IPS-15b (cell line): ENCODE data around the gene TARBP1.
"Not testable (repeated sequence)": the region's sequence is repeated elsewhere in the genome, so short reads cannot be mapped to it uniquely, and the experiment has no call there.

Experiments
- H3K27me3 ChIP-seq: one replicate; pipeline ENCODE4 v1.6.1; 2013; ENCODE audit warnings: low read length; ENCODE audit not compliant: control insufficient read depth, insufficient read depth
- H3K36me3 ChIP-seq: one replicate; pipeline ENCODE4 v1.6.1; 2013; ENCODE audit warnings: low read length; ENCODE audit not compliant: control insufficient read depth, insufficient read depth
- H3K4me1 ChIP-seq: one replicate; pipeline ENCODE4 v1.6.1; 2013; ENCODE audit warnings: mild to moderate bottlenecking, low read length; ENCODE audit not compliant: control insufficient read depth, insufficient read depth
- H3K4me3 ChIP-seq: one replicate; pipeline ENCODE4 v1.5.1; 2013; ENCODE audit warnings: low read depth, low read length
- H3K9ac ChIP-seq: one replicate; pipeline ENCODE4 v1.6.1; 2013; ENCODE audit warnings: low read depth, mild to moderate bottlenecking, low read length
- H3K9me3 ChIP-seq: one replicate; pipeline ENCODE4 v1.6.1; 2013; ENCODE audit warnings: mild to moderate bottlenecking, low read length; ENCODE audit not compliant: control insufficient read depth, insufficient read depth

The TARBP1 gene

DNA sequence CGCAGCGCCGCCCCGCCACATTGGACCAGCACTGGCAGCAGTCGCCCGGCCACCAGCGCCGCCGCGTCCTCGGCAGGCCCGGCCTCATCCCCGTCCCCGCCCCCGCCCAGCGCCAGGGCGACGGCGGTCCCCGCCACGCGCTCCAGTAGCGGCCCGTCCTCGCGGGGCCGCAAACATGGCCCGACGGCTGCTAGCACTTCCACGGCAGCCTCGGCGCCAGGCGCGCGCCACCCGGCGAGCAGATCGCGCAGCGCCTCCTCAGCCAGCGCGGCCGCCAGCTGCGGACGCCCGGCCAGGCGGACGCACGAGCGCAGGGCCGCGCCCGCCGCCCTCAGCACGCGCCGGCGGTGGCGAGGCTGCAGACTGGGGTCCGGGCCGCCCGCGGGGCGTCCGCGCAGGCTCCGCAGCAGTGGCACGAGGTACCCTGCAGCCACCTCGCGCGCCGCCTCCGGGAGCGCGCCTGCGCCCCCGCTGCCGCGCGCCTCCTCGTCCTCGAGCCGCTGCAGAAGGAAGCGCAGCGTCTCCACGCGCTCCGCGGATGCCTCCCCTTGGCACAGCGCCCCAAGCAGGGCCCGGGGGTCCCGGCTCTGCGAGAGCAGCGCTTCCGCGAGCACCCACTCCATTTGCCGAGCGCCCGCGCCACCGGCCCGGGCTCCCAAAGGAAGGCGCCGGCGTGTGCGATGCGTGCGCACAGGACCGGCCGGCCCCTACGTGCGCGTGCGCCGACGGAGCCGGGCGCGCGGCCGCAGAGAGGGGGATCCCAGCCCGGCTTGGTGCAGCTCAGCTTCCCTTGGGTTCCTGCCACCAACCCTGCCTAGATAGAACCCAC is at the start of gene TARBP1:
TARBP1 (minus strand) TSS at position 699 of the 829 bp plus-strand sequence; CDS start at position 623, 76 bp downstream.
- peak within 1 kb of the TSS; percentile 53 for H3K4me3 ChIP-seq
- no peaks in the 10 kb centered on the region for H3K9me3 ChIP-seq
- no peaks in the 10 kb centered on the region for H3K36me3 ChIP-seq
- peaks cover 23% of the 10 kb centered on the region for H3K27me3 ChIP-seq
- H3K9ac ChIP-seq = no peak within 1 kb of the TSS
- no peaks in the 10 kb centered on the region for H3K4me1 ChIP-seq

DNA sequence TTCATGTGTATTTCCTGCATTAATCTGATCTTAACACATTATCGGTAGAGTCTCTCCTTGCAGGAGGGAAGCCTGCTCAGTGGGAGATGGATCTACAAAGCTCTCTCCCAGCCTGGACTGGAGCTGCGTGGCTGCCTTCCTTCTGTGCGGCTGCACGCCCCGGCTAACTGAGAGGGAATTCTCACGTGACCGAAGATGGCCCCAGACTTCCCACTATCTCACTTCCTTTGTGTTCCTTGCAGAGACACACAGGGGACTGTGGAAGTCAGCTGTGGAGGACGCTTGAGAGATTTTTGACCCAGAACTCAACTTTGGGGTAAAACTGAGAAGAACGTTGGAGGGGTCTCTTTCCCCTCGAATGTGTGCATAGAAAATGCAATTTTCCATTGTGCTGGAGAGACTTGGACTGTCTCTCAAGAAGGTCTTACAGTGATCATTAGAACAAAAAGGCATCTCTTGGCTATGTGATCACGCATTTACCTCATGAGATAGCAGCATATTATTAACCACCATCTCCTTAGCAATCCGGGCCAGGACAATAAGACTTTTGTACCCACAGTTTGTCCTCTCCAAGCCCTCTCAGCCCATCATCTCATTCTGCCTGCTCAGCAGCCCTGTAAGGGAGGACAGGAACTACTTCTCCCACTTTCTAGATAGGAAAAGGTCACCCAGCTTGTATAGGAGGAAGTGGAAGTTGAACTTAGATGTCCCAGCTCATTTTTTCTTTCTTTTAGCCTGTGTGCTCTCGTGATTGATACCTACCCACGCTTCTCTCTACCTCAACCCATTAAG is 49.3 kb upstream of the TARBP1 start:
- H3K27me3 ChIP-seq = no peaks in the 10 kb centered on the region
- no peak overlapping the region for H3K4me3 ChIP-seq
- H3K36me3 ChIP-seq = no peaks in the 10 kb centered on the region
- no peaks in the 10 kb centered on the region for H3K9me3 ChIP-seq
- H3K9ac ChIP-seq = no peak overlapping the region
- no peaks in the 10 kb centered on the region for H3K4me1 ChIP-seq

DNA sequence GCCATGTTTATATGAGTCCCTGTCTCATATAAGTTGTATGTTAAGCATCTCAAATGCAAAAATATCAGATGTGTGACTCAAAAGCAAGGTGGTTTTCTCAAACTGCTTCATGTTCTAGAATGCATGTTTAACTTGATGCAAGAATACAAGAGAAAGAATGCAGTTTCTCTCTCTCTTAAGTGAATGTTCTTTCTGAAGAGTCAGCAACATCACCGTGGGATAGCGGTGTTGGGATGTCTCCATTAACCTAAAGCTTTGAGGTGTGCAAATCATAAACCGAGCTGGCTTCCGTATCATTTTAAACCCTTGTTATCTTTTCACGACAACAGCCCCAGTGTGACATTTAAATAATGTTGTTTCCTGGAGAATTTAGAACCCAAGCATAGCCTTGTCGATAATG is 48.4 kb upstream of the TARBP1 start:
- Histone ChIP-seq H3K4me1 (no peaks in the 10 kb centered on the region), H3K9me3 (no peaks in the 10 kb centered on the region), H3K27me3 (no peaks in the 10 kb centered on the region), H3K36me3 (no peaks in the 10 kb centered on the region), H3K9ac (no peak overlapping the region), H3K4me3 (no peak overlapping the region)

DNA sequence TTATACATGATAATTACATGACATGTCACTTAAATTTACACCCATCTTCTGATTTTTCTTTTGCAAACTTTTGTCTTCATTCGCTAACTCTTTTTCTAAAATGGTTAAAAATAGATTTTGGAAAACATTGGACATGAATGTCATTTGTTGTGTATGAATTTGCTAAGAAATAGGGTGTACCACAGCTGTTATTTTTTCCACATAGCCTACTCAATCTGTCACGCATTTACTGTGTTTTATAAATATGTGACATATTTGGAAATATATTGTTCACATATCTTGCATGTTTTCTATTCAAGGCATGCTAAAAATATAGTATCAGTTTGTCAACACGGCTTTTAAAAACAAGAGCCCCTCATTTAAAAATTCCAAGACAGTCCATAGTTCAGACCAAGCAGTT is 47.9 kb upstream of the TARBP1 start:
- no peak overlapping the region for H3K9ac ChIP-seq
- no peaks in the 10 kb centered on the region for H3K36me3 ChIP-seq
- no peak overlapping the region for H3K4me3 ChIP-seq
- no peaks in the 10 kb centered on the region for H3K9me3 ChIP-seq
- no peaks in the 10 kb centered on the region for H3K4me1 ChIP-seq
- no peaks in the 10 kb centered on the region for H3K27me3 ChIP-seq

GRCh38 chr1:234525099-234525799 is 46.3 kb upstream of the TARBP1 start:
- no peak overlapping the region for H3K9ac ChIP-seq
- H3K27me3 ChIP-seq = no peaks in the 10 kb centered on the region
- no peaks in the 10 kb centered on the region for H3K9me3 ChIP-seq
- H3K4me1 ChIP-seq = no peaks in the 10 kb centered on the region
- no peaks in the 10 kb centered on the region for H3K36me3 ChIP-seq
- H3K4me3 ChIP-seq = no peak overlapping the region

- Histone ChIP-seq H3K9ac (no peak overlapping the region), H3K36me3 (no peaks in the 10 kb centered on the region), H3K27me3 (no peaks in the 10 kb centered on the region), H3K4me1 (no peaks in the 10 kb centered on the region), H3K9me3 (no peaks in the 10 kb centered on the region), H3K4me3 (no peak overlapping the region)
These were observed 42.9 kb upstream of the TARBP1 start for GRCh38 chr1:234521836-234522235.

DNA sequence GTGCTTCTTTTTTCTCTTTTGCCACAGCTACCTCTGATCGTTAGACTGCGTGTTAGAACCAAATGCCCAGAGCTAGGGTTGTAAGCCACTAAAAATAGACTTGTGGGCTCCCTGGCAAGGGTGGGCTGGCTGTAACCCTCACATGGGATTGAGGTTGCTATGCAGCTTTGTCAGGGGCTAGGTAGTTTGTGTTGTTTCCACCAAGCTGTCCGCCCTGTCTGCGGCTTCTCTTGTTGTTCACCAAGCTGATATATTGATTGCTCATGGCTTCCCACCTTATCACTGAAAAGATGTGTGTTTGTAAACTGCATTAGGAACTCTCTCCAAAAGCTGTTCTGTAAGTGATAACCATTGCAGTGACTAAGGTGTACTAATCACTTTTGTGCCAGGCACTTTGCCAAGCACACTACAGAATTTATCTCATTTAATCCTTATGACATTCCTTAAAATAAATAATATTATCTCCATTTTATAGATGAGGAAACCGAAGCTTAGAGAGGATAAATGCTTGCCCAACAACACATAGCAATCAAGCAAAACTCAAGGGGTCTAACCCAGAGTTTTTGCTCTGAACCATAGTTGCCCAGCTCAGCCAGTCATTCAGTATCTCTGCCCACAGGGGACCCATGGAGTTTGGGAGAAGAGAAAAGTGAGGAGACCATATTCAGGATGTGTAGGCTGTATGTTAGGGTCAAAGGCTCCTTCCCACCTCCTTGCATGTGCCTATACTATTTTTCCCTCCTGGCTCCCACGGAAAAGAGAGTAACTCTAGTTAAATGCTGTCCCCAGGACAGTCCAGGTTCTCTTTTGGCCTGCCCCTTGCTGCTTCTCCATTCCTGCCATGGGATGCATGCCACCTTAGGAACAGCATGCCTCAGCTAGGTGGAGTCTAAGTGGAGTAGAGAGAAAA is 42.2 kb upstream of the TARBP1 start:
- H3K9ac ChIP-seq = no peak overlapping the region
- no peaks in the 10 kb centered on the region for H3K27me3 ChIP-seq
- no peaks in the 10 kb centered on the region for H3K36me3 ChIP-seq
- no peak overlapping the region for H3K4me3 ChIP-seq
- H3K9me3 ChIP-seq = no peaks in the 10 kb centered on the region
- H3K4me1 ChIP-seq = no peaks in the 10 kb centered on the region

DNA sequence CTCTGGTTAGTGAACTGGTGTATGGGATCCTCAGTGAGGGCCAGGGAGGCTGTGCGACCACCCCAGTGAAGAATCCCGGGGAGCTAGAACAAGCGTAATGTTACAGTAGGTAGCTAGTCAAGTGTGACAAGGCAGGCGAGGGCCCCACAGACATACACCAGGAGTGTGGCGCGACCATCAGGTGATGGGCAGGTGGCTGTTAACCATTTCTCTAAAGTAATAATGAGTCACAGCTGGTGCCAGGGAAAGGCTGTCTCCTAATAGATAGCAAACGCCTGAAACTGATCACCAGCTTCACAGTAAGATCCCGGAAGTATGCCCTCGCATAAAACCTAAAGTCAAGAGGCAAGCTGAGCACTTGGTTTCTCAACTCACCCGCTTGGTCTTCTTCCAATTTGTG is 40.5 kb upstream of the TARBP1 start:
- Histone ChIP-seq H3K4me1 (peaks cover 2% of the 10 kb centered on the region), H3K9me3 (no peaks in the 10 kb centered on the region), H3K9ac (no peak overlapping the region), H3K4me3 (no peak overlapping the region), H3K36me3 (no peaks in the 10 kb centered on the region), H3K27me3 (no peaks in the 10 kb centered on the region)

DNA sequence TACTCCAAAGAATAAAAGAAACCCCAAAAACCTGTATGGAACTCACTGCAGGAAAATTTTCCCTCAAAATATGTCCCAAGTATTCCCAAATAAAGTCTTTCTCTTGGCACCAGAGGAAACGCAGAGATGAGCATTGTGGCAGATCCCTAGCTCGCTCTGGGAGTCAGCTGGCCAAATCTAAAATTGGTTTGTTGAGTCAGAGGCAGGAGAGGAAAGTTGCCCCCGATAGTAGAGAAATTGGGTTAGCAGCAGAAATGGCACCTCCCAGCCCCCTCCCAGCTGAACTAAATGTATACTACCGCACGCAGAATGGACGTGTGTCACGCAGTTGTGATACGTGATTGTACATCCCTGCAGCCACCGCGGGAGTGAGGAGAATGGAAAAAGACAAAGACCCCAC is 39.9 kb upstream of the TARBP1 start:
- Histone ChIP-seq H3K36me3 (no peaks in the 10 kb centered on the region), H3K27me3 (no peaks in the 10 kb centered on the region), H3K4me1 (peaks cover 2% of the 10 kb centered on the region), H3K9ac (no peak overlapping the region), H3K4me3 (no peak overlapping the region), H3K9me3 (no peaks in the 10 kb centered on the region)

GRCh38 chr1:234518086-234518485 is 39.1 kb upstream of the TARBP1 start:
- H3K4me3 ChIP-seq, H3K36me3 ChIP-seq, H3K9ac ChIP-seq, H3K27me3 ChIP-seq, H3K4me1 ChIP-seq, H3K9me3 ChIP-seq: not testable (repeated sequence)
